ENCODE measurements around the gene GRIN3A. TPM values are rescaled to one million over a fixed set of nuclear protein-coding genes. Genes with fewer than 3 reads are reported as not detected.

The GRIN3A gene
- total RNA-seq, 1 experiment from 2014 or later, result 0.03 TPM

DNA sequence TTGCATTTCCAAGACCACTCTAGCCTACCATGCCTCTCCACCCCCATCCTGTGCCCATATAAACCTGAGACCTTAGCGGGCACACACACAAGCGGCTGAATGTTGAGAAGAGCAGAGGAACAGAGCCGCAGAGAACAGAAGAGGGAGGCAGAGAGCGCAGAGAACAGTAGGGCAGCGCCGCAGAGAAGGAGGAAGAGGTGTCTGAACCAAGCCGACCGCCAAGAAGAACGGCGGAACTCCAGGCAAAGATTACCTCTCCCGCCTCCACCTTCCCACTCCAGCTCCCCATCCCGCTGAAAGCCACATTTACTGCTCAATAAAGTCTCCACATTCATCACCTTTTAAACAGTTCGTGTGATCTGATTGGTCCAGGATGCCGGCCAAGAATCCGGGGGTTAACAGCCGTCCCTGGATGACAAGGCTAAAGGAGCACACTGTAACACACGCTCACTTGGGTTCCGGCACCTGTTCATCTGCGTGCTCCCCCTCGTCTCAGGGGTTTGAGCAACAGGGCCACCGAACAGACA lies 33.2 kb downstream of the GRIN3A start:
- no peaks in the 10 kb centered on the region for H3K4me1 ChIP-seq (ENCODE audit: control insufficient read depth, insufficient read depth, low read length)
- no peaks in the 10 kb centered on the region for H3K9me3 ChIP-seq (ENCODE audit: control insufficient read depth, insufficient read depth, low read depth, low read length)
- H3K4me3 ChIP-seq (ENCODE audit: low read depth in 2 of 2, low read length in 2 of 2), result peak overlapping the region; percentile 25 to 41
- ChIA-PET POLR2A (no interaction called here), CTCF (interaction anchor here (0.6 kb wide), 1 partner anchor 1218 kb away, joined by 3 read pairs; no protein-coding TSS in a partner anchor)
- peaks cover 3% of the 10 kb centered on the region; the same call in 1 of the 2 replicates for H3K27me3 ChIP-seq (ENCODE audit: control insufficient read depth, insufficient read depth, low read length)
- DNase-seq (ENCODE audit: low read depth, low spot score), result no peak
- peak; percentile 90 for ATAC-seq
- in situ Hi-C loops (cut with HindIII; ENCODE audit: low pct_unique_long_range_greater_than_20kb, low sequenced_read_pairs), result no loop called here
- BruUV-seq (replicated peaks), result no TSS peak
- TF ChIP-seq SIN3A (IDR thresholded peaks at IDR 0.05; ENCODE audit: borderline replicate concordance, insufficient read depth, low read depth, low read length), result no peak
- TF ChIP-seq, protein P1, sequence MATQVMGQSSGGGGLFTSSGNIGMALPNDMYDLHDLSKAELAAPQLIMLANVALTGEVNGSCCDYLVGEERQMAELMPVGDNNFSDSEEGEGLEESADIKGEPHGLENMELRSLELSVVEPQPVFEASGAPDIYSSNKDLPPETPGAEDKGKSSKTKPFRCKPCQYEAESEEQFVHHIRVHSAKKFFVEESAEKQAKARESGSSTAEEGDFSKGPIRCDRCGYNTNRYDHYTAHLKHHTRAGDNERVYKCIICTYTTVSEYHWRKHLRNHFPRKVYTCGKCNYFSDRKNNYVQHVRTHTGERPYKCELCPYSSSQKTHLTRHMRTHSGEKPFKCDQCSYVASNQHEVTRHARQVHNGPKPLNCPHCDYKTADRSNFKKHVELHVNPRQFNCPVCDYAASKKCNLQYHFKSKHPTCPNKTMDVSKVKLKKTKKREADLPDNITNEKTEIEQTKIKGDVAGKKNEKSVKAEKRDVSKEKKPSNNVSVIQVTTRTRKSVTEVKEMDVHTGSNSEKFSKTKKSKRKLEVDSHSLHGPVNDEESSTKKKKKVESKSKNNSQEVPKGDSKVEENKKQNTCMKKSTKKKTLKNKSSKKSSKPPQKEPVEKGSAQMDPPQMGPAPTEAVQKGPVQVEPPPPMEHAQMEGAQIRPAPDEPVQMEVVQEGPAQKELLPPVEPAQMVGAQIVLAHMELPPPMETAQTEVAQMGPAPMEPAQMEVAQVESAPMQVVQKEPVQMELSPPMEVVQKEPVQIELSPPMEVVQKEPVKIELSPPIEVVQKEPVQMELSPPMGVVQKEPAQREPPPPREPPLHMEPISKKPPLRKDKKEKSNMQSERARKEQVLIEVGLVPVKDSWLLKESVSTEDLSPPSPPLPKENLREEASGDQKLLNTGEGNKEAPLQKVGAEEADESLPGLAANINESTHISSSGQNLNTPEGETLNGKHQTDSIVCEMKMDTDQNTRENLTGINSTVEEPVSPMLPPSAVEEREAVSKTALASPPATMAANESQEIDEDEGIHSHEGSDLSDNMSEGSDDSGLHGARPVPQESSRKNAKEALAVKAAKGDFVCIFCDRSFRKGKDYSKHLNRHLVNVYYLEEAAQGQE (IDR thresholded peaks at IDR 0.05; ENCODE audit: insufficient read depth in 1 of 2, low read depth in 2 of 2, low read length in 1 of 2), result no peak
- TF ChIP-seq, protein P2, sequence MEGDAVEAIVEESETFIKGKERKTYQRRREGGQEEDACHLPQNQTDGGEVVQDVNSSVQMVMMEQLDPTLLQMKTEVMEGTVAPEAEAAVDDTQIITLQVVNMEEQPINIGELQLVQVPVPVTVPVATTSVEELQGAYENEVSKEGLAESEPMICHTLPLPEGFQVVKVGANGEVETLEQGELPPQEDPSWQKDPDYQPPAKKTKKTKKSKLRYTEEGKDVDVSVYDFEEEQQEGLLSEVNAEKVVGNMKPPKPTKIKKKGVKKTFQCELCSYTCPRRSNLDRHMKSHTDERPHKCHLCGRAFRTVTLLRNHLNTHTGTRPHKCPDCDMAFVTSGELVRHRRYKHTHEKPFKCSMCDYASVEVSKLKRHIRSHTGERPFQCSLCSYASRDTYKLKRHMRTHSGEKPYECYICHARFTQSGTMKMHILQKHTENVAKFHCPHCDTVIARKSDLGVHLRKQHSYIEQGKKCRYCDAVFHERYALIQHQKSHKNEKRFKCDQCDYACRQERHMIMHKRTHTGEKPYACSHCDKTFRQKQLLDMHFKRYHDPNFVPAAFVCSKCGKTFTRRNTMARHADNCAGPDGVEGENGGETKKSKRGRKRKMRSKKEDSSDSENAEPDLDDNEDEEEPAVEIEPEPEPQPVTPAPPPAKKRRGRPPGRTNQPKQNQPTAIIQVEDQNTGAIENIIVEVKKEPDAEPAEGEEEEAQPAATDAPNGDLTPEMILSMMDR (IDR thresholded peaks at IDR 0.05), result peak; percentile 42
- no peak for TF ChIP-seq POLR2AphosphoS5 (IDR thresholded peaks at IDR 0.05; ENCODE audit: low read depth, low read length)
- H3K27ac ChIP-seq (ENCODE audit: low read length), result no peak overlapping the region
- intact Hi-C loops (cut with micrococcal nuclease; ENCODE audit: unreplicated experiment), result no loop called here
- H3K36me3 ChIP-seq (ENCODE audit: control insufficient read depth, insufficient read depth, low read length), result no peaks in the 10 kb centered on the region

DNA sequence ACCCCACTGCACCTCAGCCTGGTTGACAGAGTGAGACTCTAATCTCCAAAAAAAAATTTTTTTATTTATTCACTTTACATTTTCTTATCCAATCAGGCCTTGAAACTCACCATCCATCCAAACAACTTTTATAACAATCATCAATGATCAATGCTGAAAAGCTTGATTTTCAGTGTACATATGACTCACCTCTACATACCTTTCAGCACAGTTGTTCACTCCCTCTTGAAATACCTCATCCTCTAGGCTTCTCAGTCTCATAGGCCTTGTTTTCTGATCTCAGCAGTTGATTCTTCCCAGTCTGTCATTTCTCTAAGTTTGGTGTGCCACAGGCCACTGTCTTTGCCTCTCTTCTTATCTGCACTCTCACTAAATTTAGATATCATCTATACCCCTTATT lies 36.2 kb downstream of the GRIN3A start:
- Histone ChIP-seq H3K4me3 (ENCODE audit: low read depth in 2 of 2, low read length in 2 of 2) (no peak overlapping the region), H3K9me3 (ENCODE audit: control insufficient read depth, insufficient read depth, low read depth, low read length) (no peaks in the 10 kb centered on the region), H3K4me1 (ENCODE audit: control insufficient read depth, insufficient read depth, low read length) (no peaks in the 10 kb centered on the region), H3K27me3 (ENCODE audit: control insufficient read depth, insufficient read depth, low read length) (peaks cover 3% of the 10 kb centered on the region; the same call in 1 of the 2 replicates), H3K27ac (ENCODE audit: low read length) (no peak overlapping the region), H3K36me3 (ENCODE audit: control insufficient read depth, insufficient read depth, low read length) (no peaks in the 10 kb centered on the region)
- DNase-seq (ENCODE audit: low read depth, low spot score) (no peak), ATAC-seq (no peak)
- TF ChIP-seq, protein P1 (IDR thresholded peaks at IDR 0.05; ENCODE audit: insufficient read depth in 1 of 2, low read depth in 2 of 2, low read length in 1 of 2), result no peak
- TF ChIP-seq SIN3A (IDR thresholded peaks at IDR 0.05; ENCODE audit: borderline replicate concordance, insufficient read depth, low read depth, low read length) (no peak), TCF7L2 (IDR thresholded peaks at IDR 0.05; ENCODE audit: low read depth, low read length) (no peak), POLR2AphosphoS5 (IDR thresholded peaks at IDR 0.05; ENCODE audit: low read depth, low read length) (no peak)
- TF ChIP-seq, protein P2 (IDR thresholded peaks at IDR 0.05), result no peak
- POLR2A ChIA-PET, result no interaction called here
- in situ Hi-C loops (cut with HindIII; ENCODE audit: low pct_unique_long_range_greater_than_20kb, low sequenced_read_pairs), result no loop called here
- BruUV-seq (replicated peaks), result no TSS peak
- intact Hi-C loops (cut with micrococcal nuclease; ENCODE audit: unreplicated experiment), result no loop called here
- CTCF ChIA-PET, result no interaction called here

Measured in Panc1 (cell line).